B cell (primary cell): Measurements from ENCODE around the gene MEIKIN. TPM values are rescaled to one million over a fixed set of nuclear protein-coding genes. Genes with fewer than 3 reads are reported as not detected.

Experiments used
- ATAC-seq: fragments of 200-7000 bp; cut with Tn5 transposase; one replicate; pipeline ENCODE4 v1.10.0; 2021; ENCODE audit warnings: low read depth, mild to moderate bottlenecking, moderate number of reproducible peaks, moderate library complexity
- CTCF ChIA-PET: fragments of 350-600 bp; sonication (Branson Sonifier 250); formaldehyde crosslinking; loops from one replicate; lab custom pipeline; 2021; ENCODE audit warnings: antibody characterized with exemption, inconsistent platforms; lab: Charles Lee
- POLR2A ChIA-PET: fragments of 350-600 bp; sonication (Branson Sonifier 250); formaldehyde crosslinking; loops from one replicate; lab custom pipeline; 2021; ENCODE audit warnings: antibody characterized with exemption; lab: Charles Lee
- DNase-seq: peaks from one replicate; pipeline ENCODE4 v3.0.0; 2013
- H2AFZ ChIP-seq: 2 replicates; pipeline ENCODE4 v1.6.1; 2012; ENCODE audit warnings: mild to moderate bottlenecking, low read depth, low read length; ENCODE audit not compliant: insufficient read depth, poor library complexity, severe bottlenecking
- H3K27ac ChIP-seq, 2 donors: 1 replicate in 1 of 2; 2 replicates in 1 of 2; pipeline ENCODE4 v1.5.1; 2012 to 2013; ENCODE audit warnings: low read length in 2 of 2, mild to moderate bottlenecking in 2 of 2, moderate library complexity in 1 of 2
- H3K27me3 ChIP-seq, 4 experiments: fragments of 200-600 bp in 1 of 4; sonication (generic) in 1 of 4; replicated peaks in 1 of 4; 1 replicate in 2 of 4; 2 replicates in 2 of 4; pipeline versions ENCODE4 v1.6.1 to v1.7.0; 2013 to 2016; ENCODE audit warnings: low read length in 3 of 4, mild to moderate bottlenecking in 2 of 4, mixed read lengths in 1 of 4, moderate library complexity in 1 of 4; ENCODE audit not compliant: insufficient read depth in 4 of 4, control insufficient read depth in 3 of 4; ENCODE audit errors: control extremely low read depth in 1 of 4
- H3K36me3 ChIP-seq, 2 experiments: replicated peaks in 1 of 2; 1 replicate in 1 of 2; 2 replicates in 1 of 2; pipeline versions ENCODE4 v1.6.1 to v1.7.1; 2013; ENCODE audit warnings: low read length in 1 of 2; ENCODE audit not compliant: insufficient read depth in 2 of 2, control insufficient read depth in 1 of 2; ENCODE audit errors: control extremely low read depth in 1 of 2, extremely low read depth in 1 of 2
- H3K4me1 ChIP-seq, 2 donors: fragments of 200-600 bp in 1 of 2; sonication (generic) in 1 of 2; 1 replicate in 1 of 2; 2 replicates in 1 of 2; pipeline versions ENCODE4 v1.5.1 to v1.6.1; 2013 to 2017; ENCODE audit warnings: low read length in 2 of 2; ENCODE audit not compliant: control insufficient read depth in 2 of 2, insufficient read depth in 2 of 2
- H3K4me2 ChIP-seq: replicated peaks from 2 replicates; pipeline ENCODE3; 2012; ENCODE audit warnings: mild to moderate bottlenecking, low read depth, low read length; ENCODE audit not compliant: poor library complexity, severe bottlenecking
- H3K4me3 ChIP-seq, 5 experiments: fragments of 200-600 bp in 1 of 5; sonication (generic) in 1 of 5; 1 replicate in 3 of 5; 2 replicates in 2 of 5; pipeline versions ENCODE4 v1.5.1 to v1.7.0; 2011 to 2016; ENCODE audit warnings: low read length in 4 of 5, mild to moderate bottlenecking in 4 of 5, low read depth in 2 of 5, control low read depth in 1 of 5, moderate library complexity in 1 of 5; ENCODE audit not compliant: insufficient read depth in 1 of 5; ENCODE audit errors: control extremely low read depth in 1 of 5, extremely low read depth in 1 of 5
- H3K79me2 ChIP-seq: fragments of 200-600 bp; sonication (generic); one replicate; pipeline ENCODE4 v1.6.0; 2016; ENCODE audit warnings: low read length; ENCODE audit not compliant: control insufficient read depth, insufficient read depth
- H3K9ac ChIP-seq: fragments of 200-600 bp; sonication (generic); 2 replicates; pipeline ENCODE4 v1.6.1; 2017; ENCODE audit warnings: mild to moderate bottlenecking, low read length, moderate library complexity
- H3K9me3 ChIP-seq, 3 donors: one replicate each; pipeline versions ENCODE4 v1.6.1 to v1.7.1; 2013; ENCODE audit warnings: low read length in 2 of 3; ENCODE audit not compliant: control insufficient read depth in 2 of 3, insufficient read depth in 1 of 3; ENCODE audit errors: control extremely low read depth in 1 of 3
- H4K20me1 ChIP-seq: 2 replicates; pipeline ENCODE4 v1.6.0; 2012; ENCODE audit warnings: mild to moderate bottlenecking, low read length; ENCODE audit not compliant: insufficient read depth, control insufficient read depth, poor library complexity, severe bottlenecking
- H3K27ac Mint-ChIP-seq: one replicate; pipeline ENCODE4 v1.8.0; 2021; ENCODE audit warnings: mixed read lengths
- H3K27me3 Mint-ChIP-seq: one replicate; pipeline ENCODE4 v1.8.0; 2021; ENCODE audit warnings: mixed read lengths
- H3K4me1 Mint-ChIP-seq: one replicate; pipeline ENCODE4 v1.8.0; 2021; ENCODE audit warnings: mixed read lengths
- H3K4me3 Mint-ChIP-seq: one replicate; pipeline ENCODE4 v1.8.0; 2021; ENCODE audit warnings: mixed read lengths
- H3K9me3 Mint-ChIP-seq: one replicate; pipeline ENCODE4 v1.8.0; 2022; ENCODE audit warnings: mixed read lengths; ENCODE audit not compliant: insufficient read depth
- EZH2 ChIP-seq: IDR thresholded peaks from 2 replicates; pipeline ENCODE4 v1.6.1; 2012; ENCODE audit warnings: borderline replicate concordance, low read depth, mild to moderate bottlenecking, moderate library complexity, low read length; ENCODE audit not compliant: insufficient read depth, poor library complexity, severe bottlenecking
- WGBS: methylation state at CpG from one replicate; pipeline ENCODE4 v1.1.5; 2013; ENCODE audit warnings: missing lambda C conversion rate; ENCODE audit not compliant: insufficient coverage; 5-methylcytosine and 5-hydroxymethylcytosine counted together
- intact Hi-C: fragments of 100-400 bp; cut with micrococcal nuclease; formaldehyde crosslinking; loops from one replicate; pipeline ENCODE4 v1.10.0; 2022
- polyA plus RNA-seq: library from polyadenylated mRNA; depleted of rRNA; stranded (reverse); fragments of >200 nt; gene quantifications from 2 replicates; pipeline ENCODE4 v1.2.3, GENCODE V29; 2012
- total RNA-seq, 2 donors: library from RNA; stranded (reverse); fragments of 120-200 nt in 1 of 2; gene quantifications; 1 replicate in 1 of 2; 2 replicates in 1 of 2; pipeline versions ENCODE4 v1.2.3 to v1.2.4, GENCODE V29; 2013 to 2022
- TF ChIP-seq, protein P1 (sequence below): fragments of 200-600 bp; IDR thresholded peaks from one replicate; pipeline ENCODE4 v1.8.0; 2022; ENCODE audit warnings: antibody characterized with exemption, mild to moderate bottlenecking

The MEIKIN gene
- total and polyA plus RNA-seq, 2 donors (not counting 1 experiment from before 2014, with no cell fraction given), result not detected

DNA sequence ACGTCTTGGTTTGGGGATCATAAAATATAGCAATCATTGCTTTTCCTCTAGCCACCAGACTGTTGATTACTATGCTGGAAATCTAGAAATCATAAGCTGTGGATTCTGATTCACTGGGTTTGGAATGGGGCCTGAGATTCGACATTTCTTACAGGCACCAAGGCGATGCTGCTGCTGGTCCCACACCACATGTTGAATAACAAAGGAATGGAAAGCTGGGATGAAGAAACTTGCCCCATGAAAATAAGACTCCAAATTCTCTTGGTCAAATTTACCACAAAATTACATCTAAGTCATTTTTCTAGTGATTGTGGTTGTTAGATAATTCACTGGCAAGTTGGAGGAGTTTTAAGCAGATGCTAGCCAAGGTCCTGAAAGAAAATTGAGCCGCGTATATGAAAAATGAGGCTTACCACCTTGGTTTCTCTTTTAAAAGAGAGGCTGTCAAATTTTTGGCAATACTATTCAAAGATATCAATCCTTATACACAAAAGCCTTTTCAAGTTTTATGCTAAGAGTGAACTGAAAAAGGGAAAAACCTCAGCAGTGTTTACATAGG, 23.0 kb upstream of the MEIKIN start:
- DNase-seq, result no peak
- H3K9ac ChIP-seq, result no peak overlapping the region
- ATAC-seq, result no peak
- H3K4me2 ChIP-seq, result no peak overlapping the region
- H3K27ac ChIP-seq, result no peak overlapping the region
- ChIA-PET CTCF (no interaction called here), POLR2A (no interaction called here)
- no peaks in the 10 kb centered on the region for H3K9me3 ChIP-seq
- H3K27me3 Mint-ChIP-seq, result peaks cover 14% of the 10 kb centered on the region
- no peak overlapping the region for H3K27ac Mint-ChIP-seq
- H3K4me3 Mint-ChIP-seq, result no peak overlapping the region
- H3K4me3 ChIP-seq, result no peak overlapping the region
- no peaks in the 10 kb centered on the region for H3K9me3 Mint-ChIP-seq
- H4K20me1 ChIP-seq, result no peaks in the 10 kb centered on the region
- no peaks in the 10 kb centered on the region for H3K4me1 ChIP-seq
- no peaks in the 10 kb centered on the region for H3K27me3 ChIP-seq
- H2AFZ ChIP-seq, result no peak overlapping the region
- 100% methylated on average over 1 of the region's 5 CpGs for WGBS
- intact Hi-C loops, result no loop called here
- no peaks in the 10 kb centered on the region for H3K79me2 ChIP-seq
- no peaks in the 10 kb centered on the region for H3K36me3 ChIP-seq
- H3K4me1 Mint-ChIP-seq, result no peaks in the 10 kb centered on the region
- TF ChIP-seq, protein P1, sequence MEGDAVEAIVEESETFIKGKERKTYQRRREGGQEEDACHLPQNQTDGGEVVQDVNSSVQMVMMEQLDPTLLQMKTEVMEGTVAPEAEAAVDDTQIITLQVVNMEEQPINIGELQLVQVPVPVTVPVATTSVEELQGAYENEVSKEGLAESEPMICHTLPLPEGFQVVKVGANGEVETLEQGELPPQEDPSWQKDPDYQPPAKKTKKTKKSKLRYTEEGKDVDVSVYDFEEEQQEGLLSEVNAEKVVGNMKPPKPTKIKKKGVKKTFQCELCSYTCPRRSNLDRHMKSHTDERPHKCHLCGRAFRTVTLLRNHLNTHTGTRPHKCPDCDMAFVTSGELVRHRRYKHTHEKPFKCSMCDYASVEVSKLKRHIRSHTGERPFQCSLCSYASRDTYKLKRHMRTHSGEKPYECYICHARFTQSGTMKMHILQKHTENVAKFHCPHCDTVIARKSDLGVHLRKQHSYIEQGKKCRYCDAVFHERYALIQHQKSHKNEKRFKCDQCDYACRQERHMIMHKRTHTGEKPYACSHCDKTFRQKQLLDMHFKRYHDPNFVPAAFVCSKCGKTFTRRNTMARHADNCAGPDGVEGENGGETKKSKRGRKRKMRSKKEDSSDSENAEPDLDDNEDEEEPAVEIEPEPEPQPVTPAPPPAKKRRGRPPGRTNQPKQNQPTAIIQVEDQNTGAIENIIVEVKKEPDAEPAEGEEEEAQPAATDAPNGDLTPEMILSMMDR, result no peak
- no peak for TF ChIP-seq EZH2

DNA sequence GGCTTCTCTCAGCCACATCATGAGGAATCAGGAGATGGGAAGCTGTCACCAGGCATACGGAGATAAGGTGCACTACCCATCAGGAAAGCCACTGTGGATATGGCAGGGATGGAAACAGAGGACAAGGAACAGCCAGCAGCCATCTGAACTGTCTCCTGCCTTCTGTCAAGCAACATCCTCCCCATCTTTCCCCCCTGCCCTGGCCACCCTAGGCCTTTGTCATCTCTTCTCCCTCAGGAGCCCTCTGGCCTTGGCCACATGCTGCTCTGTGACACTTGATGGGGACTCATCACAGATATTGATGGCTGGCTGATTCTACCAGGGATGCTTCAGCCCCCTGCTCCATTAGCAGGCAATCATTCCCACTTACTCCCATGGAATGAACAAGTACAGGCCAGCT, 21.1 kb upstream of the MEIKIN start:
- Histone ChIP-seq H3K36me3 (no peaks in the 10 kb centered on the region), H3K9me3 (no peaks in the 10 kb centered on the region), H3K4me2 (no peak overlapping the region), H3K27ac (no peak overlapping the region), H3K4me1 (no peaks in the 10 kb centered on the region), H3K9ac (no peak overlapping the region), H4K20me1 (no peaks in the 10 kb centered on the region), H2AFZ (no peak overlapping the region), H3K4me3 (no peak overlapping the region), H3K79me2 (no peaks in the 10 kb centered on the region), H3K27me3 (no peaks in the 10 kb centered on the region)
- Mint-ChIP-seq H3K27ac (no peak overlapping the region), H3K27me3 (peaks cover 16% of the 10 kb centered on the region), H3K4me3 (no peak overlapping the region), H3K9me3 (no peaks in the 10 kb centered on the region), H3K4me1 (no peaks in the 10 kb centered on the region)
- intact Hi-C loops, result no loop called here
- no CpG with 5 or more reads among the region's 1 CpG for WGBS
- DNase-seq (no peak), ATAC-seq (no peak)
- TF ChIP-seq, protein P1, result no peak
- no peak for TF ChIP-seq EZH2
- CTCF ChIA-PET, result no interaction called here
- POLR2A ChIA-PET, result no interaction called here
